KMS-11 (cell line): ENCODE results near the gene PDE8B.

Experiments
- H2AFZ ChIP-seq: fragments of 200-600 bp; sonication (generic); 2 replicates; pipeline ENCODE4 v1.6.1; 2016; ENCODE audit warnings: antibody characterized with exemption, mixed run types, low read depth
- H3K27ac ChIP-seq: fragments of 200-600 bp; sonication (generic); 2 replicates; pipeline ENCODE4 v1.6.1; 2016; ENCODE audit warnings: mild to moderate bottlenecking, mixed run types
- H3K27me3 ChIP-seq: fragments of 200-600 bp; sonication (generic); 2 replicates; pipeline ENCODE4 v1.6.1; 2017; ENCODE audit warnings: mild to moderate bottlenecking, low read depth, mixed run types, moderate library complexity; ENCODE audit not compliant: insufficient read depth
- H3K36me3 ChIP-seq: fragments of 200-600 bp; sonication (generic); 2 replicates; pipeline ENCODE4 v1.6.1; 2017; ENCODE audit warnings: mild to moderate bottlenecking, mixed run types; ENCODE audit not compliant: insufficient read depth
- H3K4me1 ChIP-seq: fragments of 200-600 bp; sonication (generic); 2 replicates; pipeline ENCODE4 v1.6.1; 2016; ENCODE audit warnings: mild to moderate bottlenecking, low read depth, mixed run types; ENCODE audit not compliant: poor library complexity, severe bottlenecking
- H3K4me2 ChIP-seq: fragments of 200-600 bp; sonication (generic); 2 replicates; pipeline ENCODE4 v1.7.0; 2016; ENCODE audit warnings: mild to moderate bottlenecking, mixed run types
- H3K4me3 ChIP-seq: fragments of 200-600 bp; sonication (generic); IDR thresholded peaks from 2 replicates; pipeline ENCODE4 v1.6.1; 2017; ENCODE audit warnings: low read depth, low read length, mixed read lengths; ENCODE audit not compliant: insufficient read depth
- H3K79me2 ChIP-seq: fragments of 200-600 bp; sonication (generic); 2 replicates; pipeline ENCODE4 v1.6.1; 2016; ENCODE audit warnings: low read depth, mixed run types; ENCODE audit not compliant: insufficient read depth
- H3K9ac ChIP-seq: fragments of 200-600 bp; sonication (generic); 2 replicates; pipeline ENCODE4 v1.6.1; 2016; ENCODE audit warnings: mild to moderate bottlenecking, mixed run types
- H4K20me1 ChIP-seq: fragments of 200-600 bp; sonication (generic); 2 replicates; pipeline ENCODE4 v1.6.1; 2016; ENCODE audit warnings: mild to moderate bottlenecking, mixed run types; ENCODE audit not compliant: insufficient read depth
- TF ChIP-seq, protein P1 (sequence below): fragments of 200-600 bp; sonication (generic); conservative IDR thresholded peaks from 2 replicates; pipeline ENCODE4 v1.6.1; 2017; ENCODE audit warnings: low read depth, mild to moderate bottlenecking, antibody characterized with exemption, low read length, moderate library complexity, mixed read lengths

Gene PDE8B

DNA sequence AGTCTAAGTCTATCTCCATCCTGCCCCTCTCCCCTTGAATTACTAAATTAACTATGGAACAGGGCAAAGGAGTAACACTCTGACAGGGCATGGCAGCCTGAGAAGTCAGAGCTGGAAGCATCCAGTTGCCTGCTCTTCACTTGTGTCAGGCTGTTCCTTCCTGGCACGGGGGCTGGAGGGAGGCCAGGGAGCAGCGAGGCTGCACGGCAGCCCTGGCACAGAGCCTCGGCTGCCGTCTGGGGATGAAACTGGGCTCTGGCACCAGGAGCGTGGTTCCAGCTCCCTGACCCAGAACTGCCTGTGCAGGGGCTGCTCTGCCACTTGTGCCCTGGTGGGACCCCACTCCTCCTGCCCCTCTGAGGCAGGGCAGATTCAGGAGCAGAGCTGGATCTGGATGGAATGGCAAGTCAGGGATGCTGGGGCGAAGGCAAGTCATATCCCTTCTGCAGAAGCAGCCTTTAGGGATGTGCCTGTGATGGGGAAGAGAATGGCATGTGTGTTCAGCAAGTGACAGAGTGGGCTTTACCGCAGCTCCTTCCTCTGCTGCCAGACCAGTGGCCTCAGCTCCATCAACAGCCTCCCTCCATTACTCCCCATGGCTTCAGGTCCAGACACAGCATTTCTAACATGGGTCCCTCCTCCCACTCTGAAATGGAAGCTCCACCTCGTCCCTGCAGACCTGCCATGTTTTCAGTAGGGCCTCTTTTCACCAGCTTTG, 42.2 kb upstream of the PDE8B start:
- no peaks in the 10 kb centered on the region for H3K4me1 ChIP-seq
- TF ChIP-seq, protein P1, sequence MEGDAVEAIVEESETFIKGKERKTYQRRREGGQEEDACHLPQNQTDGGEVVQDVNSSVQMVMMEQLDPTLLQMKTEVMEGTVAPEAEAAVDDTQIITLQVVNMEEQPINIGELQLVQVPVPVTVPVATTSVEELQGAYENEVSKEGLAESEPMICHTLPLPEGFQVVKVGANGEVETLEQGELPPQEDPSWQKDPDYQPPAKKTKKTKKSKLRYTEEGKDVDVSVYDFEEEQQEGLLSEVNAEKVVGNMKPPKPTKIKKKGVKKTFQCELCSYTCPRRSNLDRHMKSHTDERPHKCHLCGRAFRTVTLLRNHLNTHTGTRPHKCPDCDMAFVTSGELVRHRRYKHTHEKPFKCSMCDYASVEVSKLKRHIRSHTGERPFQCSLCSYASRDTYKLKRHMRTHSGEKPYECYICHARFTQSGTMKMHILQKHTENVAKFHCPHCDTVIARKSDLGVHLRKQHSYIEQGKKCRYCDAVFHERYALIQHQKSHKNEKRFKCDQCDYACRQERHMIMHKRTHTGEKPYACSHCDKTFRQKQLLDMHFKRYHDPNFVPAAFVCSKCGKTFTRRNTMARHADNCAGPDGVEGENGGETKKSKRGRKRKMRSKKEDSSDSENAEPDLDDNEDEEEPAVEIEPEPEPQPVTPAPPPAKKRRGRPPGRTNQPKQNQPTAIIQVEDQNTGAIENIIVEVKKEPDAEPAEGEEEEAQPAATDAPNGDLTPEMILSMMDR = no peak
- H3K79me2 ChIP-seq = no peaks in the 10 kb centered on the region
- no peak overlapping the region for H3K4me3 ChIP-seq
- H3K27me3 ChIP-seq = no peaks in the 10 kb centered on the region
- no peaks in the 10 kb centered on the region for H4K20me1 ChIP-seq
- no peak overlapping the region for H3K9ac ChIP-seq
- no peak overlapping the region for H2AFZ ChIP-seq
- no peaks in the 10 kb centered on the region for H3K36me3 ChIP-seq
- H3K4me2 ChIP-seq = no peak overlapping the region
- H3K27ac ChIP-seq = no peak overlapping the region

DNA sequence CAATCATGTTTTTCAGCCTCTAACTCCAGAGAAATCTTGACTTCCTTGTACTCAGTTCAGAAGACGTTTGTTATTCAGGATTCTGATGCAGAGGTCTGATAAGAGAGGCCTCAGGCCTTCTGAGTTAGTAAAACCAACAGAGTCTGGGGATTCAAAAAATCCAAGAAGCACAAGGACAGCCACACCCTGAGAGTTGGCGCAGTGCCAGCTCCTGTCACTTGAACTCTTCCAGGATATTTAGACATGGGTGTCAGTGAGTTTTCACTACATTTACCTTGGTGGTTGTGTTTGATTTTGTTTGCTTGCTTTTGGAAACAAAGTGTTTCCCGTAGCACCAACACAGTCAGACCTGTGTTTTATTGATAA, 41.6 kb upstream of the PDE8B start:
- Histone ChIP-seq H3K36me3 (no peaks in the 10 kb centered on the region), H3K27ac (no peak overlapping the region), H2AFZ (no peak overlapping the region), H3K79me2 (no peaks in the 10 kb centered on the region), H3K4me1 (no peaks in the 10 kb centered on the region), H3K27me3 (no peaks in the 10 kb centered on the region), H3K9ac (no peak overlapping the region), H3K4me3 (no peak overlapping the region), H4K20me1 (no peaks in the 10 kb centered on the region), H3K4me2 (no peak overlapping the region)
- TF ChIP-seq, protein P1 = no peak

DNA sequence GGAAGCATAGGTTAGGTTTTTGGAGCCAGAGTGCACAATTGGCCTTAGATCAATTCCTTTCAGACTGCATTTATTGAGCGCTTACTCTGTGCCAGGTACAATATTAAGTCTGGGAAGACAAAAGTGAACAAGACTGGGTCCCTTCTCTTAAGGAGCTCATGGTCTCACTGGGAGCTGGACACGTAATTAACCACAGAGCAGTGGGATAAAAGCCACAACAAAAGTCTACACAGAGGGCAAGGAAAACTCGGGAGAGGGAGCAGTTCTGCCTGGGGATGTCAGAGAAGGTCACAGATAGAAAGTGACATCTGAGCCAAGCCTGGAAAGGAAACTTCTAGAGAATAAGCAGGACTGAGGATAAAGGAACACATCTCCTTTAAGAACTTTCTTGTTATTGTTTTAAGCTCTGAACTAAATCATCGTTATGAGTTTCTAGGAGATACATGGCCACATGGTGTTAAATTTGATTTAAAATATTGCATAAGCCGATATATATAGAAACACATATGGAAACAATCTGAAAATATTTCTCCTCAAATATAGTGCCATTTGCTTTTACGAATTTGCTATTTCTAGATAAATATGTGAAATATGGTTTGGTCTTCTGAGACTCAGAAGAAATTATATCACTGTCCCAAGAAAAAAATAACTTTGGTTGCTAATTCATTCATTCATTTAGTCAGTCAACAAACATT, 40.1 kb upstream of the PDE8B start:
- Histone ChIP-seq H3K4me3 (no peak overlapping the region), H3K79me2 (no peaks in the 10 kb centered on the region), H3K4me1 (no peaks in the 10 kb centered on the region), H2AFZ (no peak overlapping the region), H3K36me3 (no peaks in the 10 kb centered on the region), H3K27me3 (no peaks in the 10 kb centered on the region), H3K9ac (no peak overlapping the region), H4K20me1 (no peaks in the 10 kb centered on the region), H3K4me2 (no peak overlapping the region), H3K27ac (no peak overlapping the region)
- TF ChIP-seq, protein P1 = no peak

DNA sequence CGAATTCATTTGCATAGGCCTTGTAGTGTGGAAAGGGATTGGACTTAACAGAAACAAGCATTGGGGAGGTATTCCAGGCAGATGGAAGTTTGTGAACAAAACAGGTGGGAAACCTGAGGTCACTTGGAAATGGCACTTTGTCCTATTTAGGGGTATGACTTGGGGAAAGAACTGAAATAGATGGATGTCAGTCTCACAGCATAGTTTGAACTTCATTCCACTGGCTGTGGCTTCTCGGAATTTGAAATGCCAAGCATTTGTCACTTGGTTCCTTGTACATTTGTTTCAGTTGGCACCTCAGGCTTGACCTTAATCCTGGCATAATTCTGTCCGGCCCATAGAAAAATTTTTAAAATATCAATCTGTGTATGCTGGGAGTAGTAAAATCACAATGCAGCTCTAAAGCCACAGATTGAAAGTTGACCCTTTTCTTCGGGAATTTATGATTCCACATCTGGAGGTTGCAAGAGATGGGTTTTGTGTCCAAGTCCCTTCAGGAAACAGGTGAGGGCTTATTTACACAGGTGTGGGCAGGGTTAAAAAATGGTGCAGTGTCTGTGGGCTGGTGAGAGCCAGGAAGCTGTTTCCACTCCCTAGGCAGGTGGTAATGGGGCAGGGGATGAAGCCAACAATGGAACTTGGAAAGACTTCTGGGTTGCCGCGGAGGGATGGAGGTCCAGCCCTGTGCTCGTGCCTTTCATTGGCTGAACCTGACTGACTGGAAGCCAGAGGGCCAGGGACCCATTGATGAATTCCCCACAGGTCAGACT, 39.2 kb upstream of the PDE8B start:
- H3K27ac ChIP-seq = no peak overlapping the region
- TF ChIP-seq, protein P1 = no peak
- H3K4me2 ChIP-seq = no peak overlapping the region
- no peaks in the 10 kb centered on the region for H3K4me1 ChIP-seq
- H3K36me3 ChIP-seq = no peaks in the 10 kb centered on the region
- H2AFZ ChIP-seq = no peak overlapping the region
- H3K4me3 ChIP-seq = no peak overlapping the region
- no peaks in the 10 kb centered on the region for H3K79me2 ChIP-seq
- H3K27me3 ChIP-seq = no peaks in the 10 kb centered on the region
- no peak overlapping the region for H3K9ac ChIP-seq
- no peaks in the 10 kb centered on the region for H4K20me1 ChIP-seq
